ENCODE measurements around the gene SYNGR2. TPM values are rescaled to one million over a fixed set of nuclear protein-coding genes. Genes with fewer than 3 reads are reported as not detected.

SYNGR2 gene
- total and polyA plus RNA-seq, 9 of the 15 experiments (the other 6 are each of a cell fraction or from before 2014, with no cell fraction given) = 1.4 to 173 (median 87.8) TPM

DNA sequence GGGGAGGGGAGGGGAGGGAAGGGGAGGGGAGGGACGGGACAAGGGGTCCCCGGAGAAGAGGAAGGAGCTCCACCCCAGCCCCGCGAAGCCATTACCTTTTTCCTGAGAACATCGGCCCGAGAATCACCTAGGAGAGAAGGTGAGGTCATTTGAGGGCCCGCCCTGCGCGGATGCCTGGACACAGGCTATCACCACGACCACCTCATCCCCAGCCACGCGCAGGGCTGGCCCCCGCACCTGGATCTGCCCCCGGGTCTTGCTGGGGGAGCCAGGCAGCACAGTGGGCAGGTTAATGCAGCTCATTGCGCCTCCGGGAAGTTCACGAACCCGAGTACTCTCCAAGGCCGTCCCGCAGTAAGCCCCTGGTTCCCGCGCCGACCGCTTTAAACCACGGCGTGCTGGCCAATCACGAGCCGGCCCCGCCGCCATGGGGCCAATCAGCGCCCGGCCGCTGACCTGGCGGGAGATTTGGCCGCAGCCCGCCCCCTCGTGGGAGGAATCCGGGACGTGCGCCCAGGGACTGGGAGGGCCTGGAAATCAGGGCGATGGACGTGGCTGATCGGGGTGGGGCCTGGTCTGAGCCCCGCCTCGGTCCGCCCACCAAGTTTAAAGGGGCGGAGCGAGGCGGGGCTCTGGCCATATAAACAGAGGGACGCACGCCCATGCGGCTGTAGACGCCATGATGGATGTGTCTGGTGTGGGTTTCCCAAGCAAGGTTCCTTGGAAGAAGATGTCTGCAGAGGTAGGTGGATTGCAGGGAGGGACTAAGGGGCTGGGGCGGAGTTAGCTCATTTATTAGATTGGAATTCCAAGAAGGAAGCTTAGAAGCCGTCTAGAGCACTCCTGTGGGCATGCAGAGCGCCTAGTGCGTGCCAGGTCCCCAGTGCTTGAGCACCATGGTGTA, 18.6 kb downstream of the SYNGR2 start, which contains the start of the genes AFMID and TK1 (continued):
- TF ChIP-seq, protein P1, sequence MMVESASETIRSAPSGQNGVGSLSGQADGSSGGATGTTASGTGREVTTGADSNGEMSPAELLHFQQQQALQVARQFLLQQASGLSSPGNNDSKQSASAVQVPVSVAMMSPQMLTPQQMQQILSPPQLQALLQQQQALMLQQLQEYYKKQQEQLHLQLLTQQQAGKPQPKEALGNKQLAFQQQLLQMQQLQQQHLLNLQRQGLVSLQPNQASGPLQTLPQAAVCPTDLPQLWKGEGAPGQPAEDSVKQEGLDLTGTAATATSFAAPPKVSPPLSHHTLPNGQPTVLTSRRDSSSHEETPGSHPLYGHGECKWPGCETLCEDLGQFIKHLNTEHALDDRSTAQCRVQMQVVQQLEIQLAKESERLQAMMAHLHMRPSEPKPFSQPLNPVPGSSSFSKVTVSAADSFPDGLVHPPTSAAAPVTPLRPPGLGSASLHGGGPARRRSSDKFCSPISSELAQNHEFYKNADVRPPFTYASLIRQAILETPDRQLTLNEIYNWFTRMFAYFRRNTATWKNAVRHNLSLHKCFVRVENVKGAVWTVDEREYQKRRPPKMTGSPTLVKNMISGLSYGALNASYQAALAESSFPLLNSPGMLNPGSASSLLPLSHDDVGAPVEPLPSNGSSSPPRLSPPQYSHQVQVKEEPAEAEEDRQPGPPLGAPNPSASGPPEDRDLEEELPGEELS (CRISPR knock-in tag; IDR thresholded peaks at IDR 0.05; ENCODE audit: borderline replicate concordance) = peak; percentile 67; the same call in 1 of the 2 replicates
- no peak for TF ChIP-seq ZNF165 (CRISPR knock-in tag; IDR thresholded peaks at IDR 0.05; ENCODE audit: borderline replicate concordance)
- TF ChIP-seq ARHGAP35 (IDR thresholded peaks at IDR 0.05; ENCODE audit: partially characterized antibody) = no peak
- no peak for TF ChIP-seq ATF1 (CRISPR knock-in tag; IDR thresholded peaks at IDR 0.05)
- peak; percentile 80 for TF ChIP-seq ATF1 (tag; IDR thresholded peaks at IDR 0.05)
- peak; percentile 56; the same call in 1 of the 2 replicates for TF ChIP-seq TOE1 (IDR thresholded peaks at IDR 0.05; ENCODE audit: borderline replicate concordance)
- peak; percentile 84; the same call in 1 of the 2 replicates for TF ChIP-seq TOE1 (CRISPR knock-in tag; IDR thresholded peaks at IDR 0.05; ENCODE audit: borderline replicate concordance, low read depth)
- TF ChIP-seq ZNF408 (CRISPR knock-in tag; IDR thresholded peaks at IDR 0.05; ENCODE audit: low read depth) = no peak
- TF ChIP-seq ZNF57 (CRISPR knock-in tag; IDR thresholded peaks at IDR 0.05) = no peak
- TF ChIP-seq ETV5 (CRISPR knock-in tag; IDR thresholded peaks at IDR 0.05; ENCODE audit: low read depth) = 0 out of 2 replicates have a peak, but pooled peaks have one; percentile 37
- no peak for TF ChIP-seq PTBP1 (IDR thresholded peaks at IDR 0.05; ENCODE audit: low read depth, low read length)
- TF ChIP-seq NFRKB (IDR thresholded peaks at IDR 0.05; ENCODE audit: low read depth) = 0 out of 2 replicates have a peak, but pooled peaks have one; percentile 38
- TF ChIP-seq, protein P2, sequence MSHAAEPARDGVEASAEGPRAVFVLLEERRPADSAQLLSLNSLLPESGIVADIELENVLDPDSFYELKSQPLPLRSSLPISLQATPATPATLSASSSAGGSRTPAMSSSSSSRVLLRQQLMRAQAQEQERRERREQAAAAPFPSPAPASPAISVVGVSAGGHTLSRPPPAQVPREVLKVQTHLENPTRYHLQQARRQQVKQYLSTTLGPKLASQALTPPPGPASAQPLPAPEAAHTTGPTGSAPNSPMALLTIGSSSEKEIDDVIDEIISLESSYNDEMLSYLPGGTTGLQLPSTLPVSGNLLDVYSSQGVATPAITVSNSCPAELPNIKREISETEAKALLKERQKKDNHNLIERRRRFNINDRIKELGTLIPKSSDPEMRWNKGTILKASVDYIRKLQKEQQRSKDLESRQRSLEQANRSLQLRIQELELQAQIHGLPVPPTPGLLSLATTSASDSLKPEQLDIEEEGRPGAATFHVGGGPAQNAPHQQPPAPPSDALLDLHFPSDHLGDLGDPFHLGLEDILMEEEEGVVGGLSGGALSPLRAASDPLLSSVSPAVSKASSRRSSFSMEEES (CRISPR knock-in tag; IDR thresholded peaks at IDR 0.05) = no peak
- no peak for TF ChIP-seq MTA2 (IDR thresholded peaks at IDR 0.05; ENCODE audit: low read depth)
- no peak for TF ChIP-seq BRF1 (IDR thresholded peaks at IDR 0.05; ENCODE audit: borderline replicate concordance, extremely low read depth, insufficient read length)

Measured in K562 (cell line).